Smooth muscle cell (in vitro differentiated cells): ENCODE measurements around the gene MAP4K3. TPM values are rescaled to one million over a fixed set of nuclear protein-coding genes. Genes with fewer than 3 reads are reported as not detected.

Experiments
- DNase-seq: peaks from one replicate; lab custom pipeline; 2025; ENCODE audit not compliant: unreplicated experiment; lab: John Stamatoyannopoulos, UW
- H2AFZ ChIP-seq: fragments of 200-600 bp; sonication (generic); 2 replicates; pipeline ENCODE4 v1.6.0; 2016; ENCODE audit warnings: antibody characterized with exemption, low read depth, mild to moderate bottlenecking
- H3F3A ChIP-seq: fragments of 200-600 bp; sonication (generic); 2 replicates; pipeline ENCODE4 v1.6.0; 2017; ENCODE audit warnings: antibody characterized with exemption, low read depth
- H3K27ac ChIP-seq: fragments of 200-600 bp; sonication (generic); 2 replicates; pipeline ENCODE4 v1.5.1; 2016; ENCODE audit warnings: low read depth, mild to moderate bottlenecking
- H3K27me3 ChIP-seq: fragments of 200-600 bp; sonication (generic); 2 replicates; pipeline ENCODE4 v1.6.1; 2016; ENCODE audit warnings: low read depth, mild to moderate bottlenecking
- H3K36me3 ChIP-seq: fragments of 200-600 bp; sonication (generic); 2 replicates; pipeline ENCODE4 v1.5.1; 2016; ENCODE audit warnings: low read depth
- H3K4me1 ChIP-seq: fragments of 200-600 bp; sonication (generic); 2 replicates; pipeline ENCODE4 v1.5.1; 2016; ENCODE audit warnings: low read depth
- H3K4me2 ChIP-seq: fragments of 200-600 bp; sonication (generic); 2 replicates; pipeline ENCODE4 v1.6.0; 2016; ENCODE audit warnings: mild to moderate bottlenecking
- H3K4me3 ChIP-seq: fragments of 200-600 bp; sonication (generic); 2 replicates; pipeline ENCODE4 v1.5.1; 2016; ENCODE audit warnings: mild to moderate bottlenecking
- H3K79me2 ChIP-seq: fragments of 200-600 bp; sonication (generic); 2 replicates; pipeline ENCODE4 v1.6.0; 2016; ENCODE audit warnings: low read depth, mild to moderate bottlenecking
- H3K9ac ChIP-seq: fragments of 200-600 bp; sonication (generic); 2 replicates; pipeline ENCODE4 v1.6.0; 2016; ENCODE audit warnings: low read depth
- H3K9me3 ChIP-seq: fragments of 200-600 bp; sonication (generic); replicated peaks from 2 replicates; pipeline ENCODE4 v1.5.1; 2016; ENCODE audit warnings: low read depth
- H4K20me1 ChIP-seq: fragments of 200-600 bp; sonication (generic); 2 replicates; pipeline ENCODE4 v1.6.0; 2016; ENCODE audit warnings: low read depth
- CTCF ChIP-seq: fragments of 200-600 bp; sonication (generic); IDR thresholded peaks from 2 replicates; pipeline ENCODE4 v1.5.1; 2017; ENCODE audit warnings: borderline replicate concordance, mild to moderate bottlenecking, antibody characterized with exemption; ENCODE audit not compliant: insufficient read depth, poor library complexity, severe bottlenecking
- WGBS: methylation state at CpG from one replicate; pipeline ENCODE4 v1.1.7; 2016; ENCODE audit warnings: low lambda C conversion rate; 5-methylcytosine and 5-hydroxymethylcytosine counted together
- polyA plus RNA-seq: library from polyadenylated mRNA; unstranded; fragments of >200 nt; fragmentation: Nextera tagmentation; extraction: Ambion mirVana; gene quantifications from 2 replicates; pipeline ENCODE4 v1.2.1, GENCODE V29; 2016
- total RNA-seq: library from RNA; depleted of rRNA; stranded (reverse); fragments of >200 nt; gene quantifications from 2 replicates; pipeline ENCODE4 v1.2.3, GENCODE V29; 2014

Gene MAP4K3
- total and polyA plus RNA-seq, 2 experiments from 2014 or later: 21.3 to 70.9 TPM

- Histone ChIP-seq H3K27ac (peak overlapping the region; percentile 60), H3F3A (no peaks in the 10 kb centered on the region), H3K9me3 (no peaks in the 10 kb centered on the region), H3K27me3 (no peaks in the 10 kb centered on the region), H3K4me1 (peaks cover 41% of the 10 kb centered on the region), H3K4me3 (no peak overlapping the region), H3K36me3 (no peaks in the 10 kb centered on the region), H2AFZ (no peak overlapping the region), H3K4me2 (peak overlapping the region; percentile 66), H4K20me1 (peaks cover 94% of the 10 kb centered on the region), H3K9ac (no peak overlapping the region), H3K79me2 (peaks cover 100% of the 10 kb centered on the region)
- 68% methylated on average over 4 of the region's 4 CpGs for WGBS
- no peak for DNase-seq
- no peak for TF ChIP-seq CTCF
These were observed 31.7 kb downstream of the MAP4K3 start for GRCh38 chr2:39405364-39405763.

- peaks cover 30% of the 10 kb centered on the region for H3K4me1 ChIP-seq
- no peak for TF ChIP-seq CTCF
- no peak for DNase-seq
- no peaks in the 10 kb centered on the region for H3F3A ChIP-seq
- no peak overlapping the region for H2AFZ ChIP-seq
- H3K79me2 ChIP-seq: peaks cover 100% of the 10 kb centered on the region
- H3K27ac ChIP-seq: no peak overlapping the region
- no peak overlapping the region for H3K9ac ChIP-seq
- H3K27me3 ChIP-seq: no peaks in the 10 kb centered on the region
- no peaks in the 10 kb centered on the region for H3K36me3 ChIP-seq
- 81% methylated on average over 4 of the region's 4 CpGs for WGBS
- H3K4me2 ChIP-seq: no peak overlapping the region
- no peaks in the 10 kb centered on the region for H3K9me3 ChIP-seq
- H3K4me3 ChIP-seq: no peak overlapping the region
- peaks cover 91% of the 10 kb centered on the region for H4K20me1 ChIP-seq
These were observed 33.8 kb downstream of the MAP4K3 start for GRCh38 chr2:39403311-39403710.

GRCh38 chr2:39401319-39401718 lies 35.8 kb downstream of the MAP4K3 start:
- no peak overlapping the region for H2AFZ ChIP-seq
- H3F3A ChIP-seq: no peaks in the 10 kb centered on the region
- no peak overlapping the region for H3K4me3 ChIP-seq
- H3K4me2 ChIP-seq: no peak overlapping the region
- peaks cover 90% of the 10 kb centered on the region for H4K20me1 ChIP-seq
- TF ChIP-seq CTCF: no peak
- DNase-seq: no peak
- peaks cover 100% of the 10 kb centered on the region for H3K79me2 ChIP-seq
- H3K9ac ChIP-seq: no peak overlapping the region
- 86% methylated on average over 8 of the region's 8 CpGs for WGBS
- H3K9me3 ChIP-seq: no peaks in the 10 kb centered on the region
- H3K27ac ChIP-seq: no peak overlapping the region
- H3K27me3 ChIP-seq: no peaks in the 10 kb centered on the region
- H3K36me3 ChIP-seq: no peaks in the 10 kb centered on the region
- peaks cover 10% of the 10 kb centered on the region for H3K4me1 ChIP-seq

- H3K36me3 ChIP-seq: no peaks in the 10 kb centered on the region
- H3K9me3 ChIP-seq: no peaks in the 10 kb centered on the region
- no peak overlapping the region for H3K4me2 ChIP-seq
- H4K20me1 ChIP-seq: peaks cover 90% of the 10 kb centered on the region
- H3K9ac ChIP-seq: no peak overlapping the region
- no peaks in the 10 kb centered on the region for H3K27me3 ChIP-seq
- no peak for DNase-seq
- peak overlapping the region; percentile 36 for H3K27ac ChIP-seq
- peaks cover 9% of the 10 kb centered on the region for H3K4me1 ChIP-seq
- WGBS: 71% methylated on average over 1 of the region's 1 CpG
- no peak for TF ChIP-seq CTCF
- no peaks in the 10 kb centered on the region for H3F3A ChIP-seq
- no peak overlapping the region for H2AFZ ChIP-seq
- H3K79me2 ChIP-seq: peaks cover 100% of the 10 kb centered on the region
- no peak overlapping the region for H3K4me3 ChIP-seq
These were observed 37.5 kb downstream of the MAP4K3 start for GRCh38 chr2:39399570-39399969.
